Measurements from ENCODE around the gene SLC9A5. TPM values are rescaled to one million over a fixed set of nuclear protein-coding genes. Genes with fewer than 3 reads are reported as not detected.

Gene SLC9A5
- total RNA-seq, 1 donor from 2014 or later, result 1.3 TPM

- intact Hi-C loops (cut with micrococcal nuclease), result no loop called here
- peaks cover 2% of the 10 kb centered on the region for H3K27me3 ChIP-seq (ENCODE audit: low read depth)
- DNase-seq, result no peak
Measured at GRCh38 chr16:67254801-67255552, 6.2 kb downstream of the SLC9A5 start.

GRCh38 chr16:67255553-67256221 is 6.9 kb downstream of the SLC9A5 start:
- intact Hi-C loops (cut with micrococcal nuclease), result no loop called here
- DNase-seq, result no peak
- Histone ChIP-seq H3K9me3 (replicated peaks) (no peaks in the 10 kb centered on the region), H3K4me3 (no peak overlapping the region), H3K27me3 (ENCODE audit: low read depth) (no peaks in the 10 kb centered on the region), H3K27ac (replicated peaks) (no peak overlapping the region), H3K36me3 (no peaks in the 10 kb centered on the region), H3K4me1 (peaks cover 3% of the 10 kb centered on the region)
- TF ChIP-seq CTCF (IDR thresholded peaks at IDR 0.05; ENCODE audit: borderline replicate concordance), result no peak

More at GRCh38 chr16:67254801-67255552, 6.2 kb downstream of the SLC9A5 start:
- H3K27ac ChIP-seq (replicated peaks), result no peak overlapping the region
- no peak for TF ChIP-seq CTCF (IDR thresholded peaks at IDR 0.05; ENCODE audit: borderline replicate concordance)
- H3K36me3 ChIP-seq, result no peaks in the 10 kb centered on the region
- H3K9me3 ChIP-seq (replicated peaks), result no peaks in the 10 kb centered on the region
- no peak overlapping the region for H3K4me3 ChIP-seq
- H3K4me1 ChIP-seq, result no peaks in the 10 kb centered on the region

GRCh38 chr16:67256701-67257230 is 8.0 kb downstream of the SLC9A5 start:
- H3K27me3 ChIP-seq (ENCODE audit: low read depth), result no peaks in the 10 kb centered on the region
- intact Hi-C loops (cut with micrococcal nuclease), result no loop called here
- H3K27ac ChIP-seq (replicated peaks), result no peak overlapping the region
- no peaks in the 10 kb centered on the region for H3K9me3 ChIP-seq (replicated peaks)
- no peak for TF ChIP-seq CTCF (IDR thresholded peaks at IDR 0.05; ENCODE audit: borderline replicate concordance)
- H3K4me3 ChIP-seq, result no peak overlapping the region
- H3K36me3 ChIP-seq, result no peaks in the 10 kb centered on the region
- peaks cover 7% of the 10 kb centered on the region for H3K4me1 ChIP-seq
- no peak for DNase-seq

GRCh38 chr16:67257486-67258160 is 8.8 kb downstream of the SLC9A5 start:
- peaks cover 7% of the 10 kb centered on the region for H3K4me1 ChIP-seq

More at GRCh38 chr16:67257486-67258160, 8.8 kb downstream of the SLC9A5 start:
- Histone ChIP-seq H3K4me3 (no peak overlapping the region), H3K27ac (replicated peaks) (no peak overlapping the region), H3K36me3 (no peaks in the 10 kb centered on the region), H3K27me3 (ENCODE audit: low read depth) (no peaks in the 10 kb centered on the region), H3K9me3 (replicated peaks) (no peaks in the 10 kb centered on the region)
- intact Hi-C loops (cut with micrococcal nuclease), result no loop called here
- no peak for TF ChIP-seq CTCF (IDR thresholded peaks at IDR 0.05; ENCODE audit: borderline replicate concordance)
- DNase-seq, result no peak

Data from left ventricle myocardium inferior (tissue), 1 donor.